GM13976 (cell line): ENCODE measurements around the gene APOBEC3G.

Experiments
- DNase-seq: peaks from one replicate; pipeline ENCODE4 v3.0.0; 2012; ENCODE audit warnings: low spot score
- in situ Hi-C: fragments of 300-500 bp; cut with MboI; formaldehyde crosslinking; loops from one replicate; pipeline ENCODE4 v1.12.0; 2022; ENCODE audit warnings: low sequenced_read_pairs, mixed read lengths, inconsistent platforms; ENCODE audit not compliant: unreplicated experiment
- TF ChIP-seq, protein P1 (sequence below): IDR thresholded peaks from 2 replicates; pipeline ENCODE4 v1.5.1; 2012; ENCODE audit warnings: borderline replicate concordance, mild to moderate bottlenecking; ENCODE audit not compliant: insufficient read depth; ENCODE audit errors: extremely low read depth, missing control alignments, control extremely low read depth

Gene APOBEC3G

DNA sequence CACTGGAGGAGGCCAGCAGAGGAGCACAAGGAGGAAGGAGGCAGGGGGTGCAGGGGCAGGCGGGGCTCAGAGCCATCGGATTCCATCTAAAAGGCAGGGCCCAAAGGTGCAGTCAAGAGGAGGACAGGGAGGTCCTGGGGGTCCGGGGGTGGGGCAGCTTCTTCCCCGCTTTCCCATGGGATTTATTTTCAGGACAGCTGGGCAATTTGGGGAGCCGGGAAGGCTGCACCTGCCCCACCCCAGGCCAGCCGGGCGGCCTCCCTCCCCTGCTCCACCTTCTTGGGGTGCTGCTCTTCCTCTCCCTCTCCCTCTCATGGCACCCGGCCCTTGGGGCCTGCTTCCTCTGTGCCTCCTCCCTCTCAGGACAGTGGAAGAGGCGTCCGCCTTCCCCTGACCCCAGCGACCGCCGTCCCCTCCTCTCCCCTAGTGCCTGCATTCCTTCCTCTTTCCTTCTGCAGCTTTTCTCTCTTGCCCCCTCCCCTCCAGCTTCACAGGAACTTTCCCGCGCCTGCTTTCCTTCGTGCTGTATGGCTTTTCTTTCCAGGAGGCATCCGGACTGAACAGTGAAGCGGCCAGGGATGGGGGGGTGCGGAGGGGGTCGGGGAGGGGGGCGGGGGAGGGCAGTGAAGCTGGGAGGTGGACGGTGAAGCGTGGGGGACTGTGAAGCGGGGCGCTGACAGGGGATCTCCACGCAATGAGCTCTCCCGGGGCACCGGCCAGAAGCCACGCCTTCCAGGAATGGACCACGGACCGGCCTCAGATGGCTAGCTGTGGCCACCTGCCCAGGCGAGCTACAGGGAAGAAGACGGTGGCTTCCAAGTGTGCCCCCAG lies 46.9 kb downstream of the APOBEC3G start:
- in situ Hi-C loops: loop anchor here (10.0 kb wide), 1 partner anchor 249 kb away; the partner anchor contains the start of gene CBX6
- TF ChIP-seq, protein P1, sequence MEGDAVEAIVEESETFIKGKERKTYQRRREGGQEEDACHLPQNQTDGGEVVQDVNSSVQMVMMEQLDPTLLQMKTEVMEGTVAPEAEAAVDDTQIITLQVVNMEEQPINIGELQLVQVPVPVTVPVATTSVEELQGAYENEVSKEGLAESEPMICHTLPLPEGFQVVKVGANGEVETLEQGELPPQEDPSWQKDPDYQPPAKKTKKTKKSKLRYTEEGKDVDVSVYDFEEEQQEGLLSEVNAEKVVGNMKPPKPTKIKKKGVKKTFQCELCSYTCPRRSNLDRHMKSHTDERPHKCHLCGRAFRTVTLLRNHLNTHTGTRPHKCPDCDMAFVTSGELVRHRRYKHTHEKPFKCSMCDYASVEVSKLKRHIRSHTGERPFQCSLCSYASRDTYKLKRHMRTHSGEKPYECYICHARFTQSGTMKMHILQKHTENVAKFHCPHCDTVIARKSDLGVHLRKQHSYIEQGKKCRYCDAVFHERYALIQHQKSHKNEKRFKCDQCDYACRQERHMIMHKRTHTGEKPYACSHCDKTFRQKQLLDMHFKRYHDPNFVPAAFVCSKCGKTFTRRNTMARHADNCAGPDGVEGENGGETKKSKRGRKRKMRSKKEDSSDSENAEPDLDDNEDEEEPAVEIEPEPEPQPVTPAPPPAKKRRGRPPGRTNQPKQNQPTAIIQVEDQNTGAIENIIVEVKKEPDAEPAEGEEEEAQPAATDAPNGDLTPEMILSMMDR: no peak
- peak; percentile 32 for DNase-seq

DNA sequence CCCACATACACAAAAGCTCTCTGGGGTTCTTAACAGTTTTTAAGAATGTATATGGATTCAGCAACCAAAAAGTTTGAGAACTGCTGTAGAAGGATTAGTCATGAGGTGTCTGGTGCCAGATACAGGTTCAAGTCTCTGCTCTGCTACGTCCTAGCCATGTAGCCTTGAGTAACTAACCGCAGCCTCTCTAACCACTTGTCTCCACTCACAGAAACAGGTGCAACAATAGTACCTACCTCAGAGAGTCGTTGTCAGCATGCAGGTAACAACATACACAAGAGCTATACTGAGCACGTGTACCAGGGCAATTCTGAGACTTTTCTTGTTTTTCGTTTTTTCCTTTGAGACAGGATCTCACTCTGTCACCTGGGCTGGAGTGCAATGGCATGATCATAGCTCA lies 48.5 kb downstream of the APOBEC3G start:
- in situ Hi-C loops: loop anchor here (10.0 kb wide), 1 partner anchor 251 kb away; the partner anchor contains the start of gene CBX6
- no peak for DNase-seq

DNA sequence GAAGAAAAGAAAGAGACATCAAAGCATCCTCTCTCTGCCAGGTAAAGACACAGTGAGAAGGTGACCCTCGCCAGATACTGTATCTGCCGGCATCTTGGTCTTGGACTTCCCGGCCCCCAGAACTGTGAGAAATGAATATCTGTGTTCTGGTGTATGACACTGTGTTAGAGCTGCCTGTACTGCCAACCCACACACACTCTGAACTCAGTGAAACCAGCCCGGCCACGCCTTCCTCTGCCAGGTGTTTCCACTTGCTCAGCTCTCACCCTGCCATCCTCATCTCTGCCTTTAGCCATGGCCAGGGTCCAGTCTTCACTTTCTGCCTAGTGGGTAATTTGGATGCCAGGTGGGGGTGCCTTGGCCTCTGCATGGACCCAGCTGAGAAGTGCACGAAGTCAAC lies 51.4 kb downstream of the APOBEC3G start:
- TF ChIP-seq, protein P1: no peak
- in situ Hi-C loops: loop anchor here (10.0 kb wide), 1 partner anchor 254 kb away; the partner anchor contains the start of gene CBX6
- peak; percentile 10 for DNase-seq

More for the DNA sequence above, 48.5 kb downstream of the APOBEC3G start:
- TF ChIP-seq, protein P1: no peak

- TF ChIP-seq, protein P1: no peak
- DNase-seq: no peak
- in situ Hi-C loops: loop anchor here (10.0 kb wide), 1 partner anchor 254 kb away; the partner anchor contains the start of gene CBX6
Measured at GRCh38 chr22:39129081-39129480, 52.0 kb downstream of the APOBEC3G start.

- in situ Hi-C loops: loop anchor here (10.0 kb wide), 1 partner anchor 255 kb away; the partner anchor contains the start of gene CBX6
- no peak for DNase-seq
- TF ChIP-seq, protein P1: no peak
Measured at GRCh38 chr22:39129746-39130145, 52.7 kb downstream of the APOBEC3G start.

GRCh38 chr22:39130152-39130704 lies 53.2 kb downstream of the APOBEC3G start:
- in situ Hi-C loops: no loop called here
- no peak for DNase-seq
- TF ChIP-seq, protein P1: no peak
